ENCODE measurements around the gene CMC2.

- TF ChIP-seq CTCF (IDR thresholded peaks at IDR 0.05), result no peak
- TF ChIP-seq POLR2AphosphoS5 (IDR thresholded peaks at IDR 0.05), result no peak
Measured at GRCh38 chr16:80964351-80964750, 42.3 kb downstream of the CMC2 start.

Data from sigmoid colon (tissue), 4 donors.